Muscle of arm (tissue), 12 donors: ENCODE data around the gene IKBKG. TPM values are rescaled to one million over a fixed set of nuclear protein-coding genes. Genes with fewer than 3 reads are reported as not detected.
A peak's percentile ranks its signal among the peaks of the same experiment; 100 is the strongest.
"Not testable (repeated sequence)": the region's sequence is repeated elsewhere in the genome, so short reads cannot be mapped to it uniquely, and the experiment has no call there.

Experiments
- DNase-seq: peaks from one replicate; pipeline ENCODE4 v3.0.0-alpha.2; 2013
- polyA plus RNA-seq, 12 donors: library from polyadenylated mRNA; unstranded; fragments of 120-200 nt; gene quantifications; one replicate each; pipeline ENCODE4 v1.2.1, GENCODE V29; 2013; ENCODE audit not compliant: insufficient read length in 12 of 12

Gene IKBKG
- polyA plus RNA-seq, 12 donors: 9.6 to 16.6 (median 12.3) TPM; not detected in 1

DNA sequence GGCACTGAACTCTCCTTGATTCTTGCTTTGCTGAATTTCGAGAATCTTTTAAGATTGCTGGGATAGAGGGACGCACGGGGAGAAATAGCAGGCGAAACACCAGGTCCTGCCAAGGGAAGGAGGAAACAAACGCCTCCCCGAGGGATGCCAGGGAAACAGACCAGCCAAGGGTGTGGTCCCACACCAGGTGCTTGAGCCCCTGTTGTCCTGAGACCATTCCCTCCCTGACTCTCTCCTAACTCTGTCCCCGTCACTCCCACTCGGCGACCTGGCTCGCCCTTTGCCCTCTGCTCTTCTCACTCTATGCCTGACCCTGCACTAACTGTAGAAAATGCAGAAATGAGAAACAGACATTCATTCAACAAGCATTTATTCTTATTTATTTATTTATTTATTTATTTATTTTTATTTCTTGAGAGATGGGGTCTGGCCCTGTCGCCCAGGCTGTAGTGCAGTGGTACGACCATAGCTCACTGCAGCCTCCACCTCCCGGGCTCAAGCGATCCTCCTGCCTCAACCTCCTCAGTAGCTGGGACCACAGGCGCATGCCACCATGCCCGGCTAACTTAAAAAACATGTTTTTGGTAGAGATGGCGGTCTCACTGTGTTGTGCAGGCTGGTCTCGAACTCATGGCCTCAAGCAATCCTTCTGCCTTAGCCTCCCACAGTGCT, 55.5 kb downstream of the IKBKG start:
- no peak for DNase-seq

DNA sequence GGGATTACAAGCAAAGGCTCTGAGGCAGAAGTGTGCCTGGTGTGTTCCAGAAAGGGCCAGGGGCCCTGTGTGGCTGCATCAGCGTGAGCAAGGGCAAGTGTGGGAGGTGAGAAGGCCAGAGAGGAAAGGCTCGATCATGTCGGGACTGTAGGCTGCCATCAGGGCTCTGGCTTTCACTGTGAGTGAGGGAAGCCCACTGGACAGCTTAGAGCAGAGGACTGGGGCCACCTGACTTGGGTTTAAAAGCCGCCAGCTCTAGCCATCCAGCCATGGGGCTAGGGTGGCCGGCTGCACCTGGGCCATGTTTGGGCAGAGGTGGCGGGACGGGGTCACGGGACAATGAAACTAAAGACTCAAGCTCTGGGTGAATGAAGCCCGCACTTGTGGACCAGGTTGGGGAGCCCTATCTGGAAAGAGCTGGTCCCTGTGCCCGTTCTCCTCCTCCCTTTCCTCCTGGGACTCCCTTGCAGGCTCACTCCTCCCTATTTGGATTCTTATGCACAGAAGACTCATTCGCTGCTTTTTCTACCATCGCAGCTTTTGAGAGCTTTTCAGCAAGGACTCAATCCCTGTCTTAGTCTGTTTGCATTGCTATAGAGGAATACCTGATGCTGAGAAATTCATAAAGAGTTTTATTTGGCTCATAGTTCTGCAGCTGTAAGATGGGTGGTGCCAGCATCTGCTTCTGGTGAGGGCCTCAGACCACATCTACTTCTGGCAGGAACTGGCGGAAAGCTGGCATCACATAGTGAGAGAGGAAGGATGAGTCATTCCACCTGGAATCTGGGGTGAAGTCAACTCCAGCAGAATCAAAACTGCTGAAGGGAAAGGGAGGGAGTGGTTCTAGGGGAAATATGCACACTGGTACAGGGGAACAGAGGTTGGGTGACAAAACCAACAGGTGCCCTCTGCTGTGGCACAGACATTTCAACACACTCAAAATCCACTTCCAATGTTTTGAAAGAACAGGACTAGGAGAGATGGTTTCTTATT, 56.3 kb downstream of the IKBKG start:
- peak; percentile 9 for DNase-seq

DNA sequence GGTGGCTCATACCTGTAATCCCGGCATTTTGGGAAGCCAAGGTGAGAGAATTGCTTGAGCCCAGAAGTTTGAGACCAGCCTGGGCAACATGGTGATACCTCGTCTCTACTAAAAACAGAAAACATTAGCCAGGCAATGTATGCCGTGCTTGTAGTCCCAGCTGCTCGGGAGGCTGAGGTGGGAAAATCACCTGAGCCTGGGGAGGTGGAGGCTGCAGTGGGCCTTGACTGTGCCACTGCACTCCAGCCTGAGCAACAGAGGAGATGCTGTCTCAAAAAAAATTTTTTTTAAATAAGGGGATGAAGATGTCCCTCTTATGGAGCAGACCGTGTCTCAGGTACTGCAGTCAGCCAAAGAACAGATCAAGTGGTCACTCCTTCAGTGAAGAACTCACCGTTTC, 58.1 kb downstream of the IKBKG start:
- DNase-seq: no peak

DNA sequence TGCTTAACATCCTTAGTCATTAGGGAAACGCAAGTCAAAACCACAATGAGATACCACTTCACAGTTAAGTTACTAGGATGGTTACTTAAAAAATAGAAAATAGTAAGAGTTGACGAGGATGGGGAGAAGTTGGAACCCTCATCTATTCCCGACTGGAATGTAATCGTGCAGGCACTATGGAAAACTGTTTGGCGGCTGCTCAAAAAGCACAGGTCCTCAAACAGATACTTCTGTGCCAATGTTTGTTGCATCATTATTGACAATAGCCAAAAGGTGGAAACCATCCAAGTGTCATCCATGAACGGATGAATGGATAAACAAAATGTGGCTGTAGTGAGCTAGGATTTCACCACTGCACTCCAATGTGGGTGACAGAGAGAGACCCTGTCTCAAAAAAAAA, 60.0 kb downstream of the IKBKG start:
- no peak for DNase-seq

DNA sequence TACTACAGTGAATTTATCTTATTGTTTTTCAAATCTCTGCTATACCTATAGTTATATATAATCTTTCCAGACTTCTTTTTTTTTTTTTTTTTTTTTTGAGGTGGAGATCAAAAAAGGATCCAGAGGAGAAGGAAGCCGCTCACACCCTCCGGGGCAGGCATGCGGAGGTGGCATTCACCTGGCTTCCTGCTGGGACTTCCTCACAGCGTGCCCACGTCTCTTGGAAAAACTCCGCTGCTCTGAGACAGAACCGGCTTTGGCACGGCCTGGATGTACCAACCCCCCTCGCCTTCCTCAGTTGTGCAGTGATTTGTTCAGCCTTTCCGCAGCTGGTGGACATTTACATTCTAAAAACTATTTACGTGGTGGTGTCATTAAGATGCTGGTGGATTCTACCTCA, 60.6 kb downstream of the IKBKG start:
- DNase-seq: not testable (repeated sequence)

DNA sequence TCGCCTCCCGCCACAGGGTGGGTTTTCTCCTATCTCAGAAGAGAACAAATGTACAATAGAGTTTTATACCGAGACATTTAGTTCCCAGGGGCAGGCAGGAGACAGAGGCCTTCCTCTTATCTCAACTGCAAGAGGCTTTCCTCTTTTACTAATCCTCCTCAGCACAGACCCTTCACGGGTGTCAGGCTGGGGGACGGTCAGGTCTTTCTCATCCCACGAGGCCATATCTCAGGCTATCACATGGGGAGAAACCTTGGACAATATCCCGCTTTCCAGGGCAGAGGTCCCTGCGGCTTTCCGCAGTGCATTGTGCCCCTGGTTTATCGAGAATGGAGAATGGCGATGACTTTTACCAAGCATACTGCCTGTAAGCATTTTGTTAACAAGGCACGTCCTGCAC, 61.4 kb downstream of the IKBKG start:
- not testable (repeated sequence) for DNase-seq

DNA sequence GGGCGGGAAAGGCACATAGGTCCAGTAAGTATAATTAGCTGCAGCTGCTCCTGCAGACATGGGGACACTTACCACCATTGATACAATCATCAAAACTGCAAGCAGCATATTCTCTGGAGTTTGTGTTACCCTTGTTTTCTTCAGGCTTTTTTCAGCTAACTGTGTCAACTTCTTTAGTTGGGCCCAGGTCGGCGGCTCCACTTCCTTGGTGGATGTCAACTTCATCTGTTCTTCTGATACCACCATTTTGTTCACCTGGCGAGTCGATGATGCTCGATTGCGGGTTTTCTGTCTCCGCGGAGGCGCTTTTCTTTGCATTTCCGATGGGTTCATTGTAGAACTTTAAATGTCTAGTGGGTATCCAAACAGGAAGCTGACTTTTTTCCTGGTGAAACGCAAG, 63.7 kb downstream of the IKBKG start:
- DNase-seq: not testable (repeated sequence)

DNA sequence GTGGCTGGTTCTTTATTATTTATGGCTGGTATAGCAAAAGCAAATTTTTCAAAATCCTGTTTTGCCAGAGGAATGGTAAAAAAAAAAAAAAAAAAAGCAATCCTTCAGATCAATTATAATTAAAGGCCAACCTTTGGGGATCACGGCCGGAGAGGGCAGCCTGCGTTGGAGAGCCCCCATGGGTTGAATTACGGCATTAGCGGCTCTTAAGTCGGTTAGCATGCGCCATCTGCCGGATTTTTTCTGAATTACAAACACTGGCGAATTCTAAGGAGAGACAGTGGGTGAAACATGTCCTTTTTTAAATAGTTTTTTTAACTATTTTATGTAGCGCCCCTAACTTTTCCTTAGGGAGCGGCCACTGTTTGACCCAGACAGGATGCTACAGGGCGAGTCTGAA, 66.2 kb downstream of the IKBKG start:
- not testable (repeated sequence) for DNase-seq

Other genes with a start within 250 kb of the IKBKG start
- 100 to 1,000 TPM in 11 of 12 donors, 10 to 100 TPM in 1; 54.4 to 509 (median 215) TPM for gene FLNA, start 173.0 kb upstream of the IKBKG start, polyA plus RNA-seq
- gene EMD, start 168.3 kb upstream of the IKBKG start, polyA plus RNA-seq: 100 to 1,000 TPM in 1 of 12 donors, 10 to 100 TPM in 10, not detected in 1; 36.2 to 121 (median 46.3) TPM
- gene RPL10, start 149.2 kb upstream of the IKBKG start, polyA plus RNA-seq: 1,000 to 10,000 TPM; 1,129 to 5,997 (median 5,399) TPM
- 10 to 100 TPM in 11 of 12 donors, not detected in 1; 14.4 to 51.4 (median 34.6) TPM for gene DNASE1L1, start 138.4 kb upstream of the IKBKG start, polyA plus RNA-seq
- 10 to 100 TPM in 11 of 12 donors, not detected in 1; 20.0 to 36.3 (median 25.5) TPM for gene TAFAZZIN, start 136.1 kb upstream of the IKBKG start, polyA plus RNA-seq
- 10 to 100 TPM in 11 of 12 donors, not detected in 1; 53.5 to 75.1 (median 59.0) TPM for gene ATP6AP1, start 118.9 kb upstream of the IKBKG start, polyA plus RNA-seq
- 100 to 1,000 TPM in 2 of 12 donors, 10 to 100 TPM in 9, not detected in 1; 70.4 to 137 (median 83.8) TPM for gene GDI1, start 110.5 kb upstream of the IKBKG start, polyA plus RNA-seq
- 10 to 100 TPM in 11 of 12 donors, not detected in 1; 47.6 to 88.9 (median 54.2) TPM for gene FAM50A, start 103.5 kb upstream of the IKBKG start, polyA plus RNA-seq
- 10 to 100 TPM in 10 of 12 donors, 1 to 10 TPM in 1, not detected in 1; 6.7 to 67.7 (median 38.3) TPM for gene PLXNA3, start 89.3 kb upstream of the IKBKG start, polyA plus RNA-seq
- 10 to 100 TPM in 7 of 12 donors, 1 to 10 TPM in 4, not detected in 1; 6.6 to 21.3 (median 10.2) TPM for gene LAGE3, start 68.3 kb upstream of the IKBKG start, polyA plus RNA-seq
- gene UBL4A, start 61.0 kb upstream of the IKBKG start, polyA plus RNA-seq: 10 to 100 TPM in 11 of 12 donors, not detected in 1; 16.7 to 29.2 (median 21.2) TPM
- 10 to 100 TPM in 7 of 12 donors, 1 to 10 TPM in 4, not detected in 1; 9.6 to 20.6 (median 11.8) TPM for gene SLC10A3, start 57.0 kb upstream of the IKBKG start, polyA plus RNA-seq
- 10 to 100 TPM in 11 of 12 donors, not detected in 1; 19.6 to 87.7 (median 25.8) TPM for gene FAM3A, start 31.4 kb upstream of the IKBKG start, polyA plus RNA-seq
- 10 to 100 TPM in 8 of 12 donors, 1 to 10 TPM in 3, not detected in 1; 8.5 to 41.0 (median 11.9) TPM for gene G6PD, start 774 bp upstream of the IKBKG start, polyA plus RNA-seq
- not detected for gene CTAG1A, start 37.5 kb downstream of the IKBKG start, polyA plus RNA-seq
- gene CTAG1B, start 71.7 kb downstream of the IKBKG start, polyA plus RNA-seq: not detected
- gene CTAG2, start 106.0 kb downstream of the IKBKG start, polyA plus RNA-seq: not detected
- gene GAB3, start 203.5 kb downstream of the IKBKG start, polyA plus RNA-seq: 10 to 100 TPM in 1 of 12 donors, 1 to 10 TPM in 10, not detected in 1; 3.9 to 17.1 (median 6.4) TPM
- 10 to 100 TPM in 11 of 12 donors, not detected in 1; 30.7 to 73.0 (median 39.4) TPM for gene DKC1, start 215.2 kb downstream of the IKBKG start, polyA plus RNA-seq